Dermis blood vessel endothelial cell (primary cell): Measurements from ENCODE around the gene ATG5. TPM values are rescaled to one million over a fixed set of nuclear protein-coding genes. Genes with fewer than 3 reads are reported as not detected.

ENCODE experiments used
- DNase-seq: peaks from one replicate; pipeline ENCODE4 v3.0.0; 2010
- total RNA-seq: library from RNA; depleted of rRNA; stranded (reverse); fragments of >200 nt; gene quantifications from 2 replicates; pipeline ENCODE4 v1.2.3, GENCODE V29; 2014

Gene ATG5
- total RNA-seq, 1 donor from 2014 or later: 72.3 TPM

- no peak for DNase-seq
These were observed 147.8 kb downstream of the ATG5 start for GRCh38 chr6:106177786-106178185.

GRCh38 chr6:106173124-106173879 is 152.3 kb downstream of the ATG5 start:
- no peak for DNase-seq

- no peak for DNase-seq
These were observed 155.3 kb downstream of the ATG5 start for GRCh38 chr6:106170030-106170791.

DNA sequence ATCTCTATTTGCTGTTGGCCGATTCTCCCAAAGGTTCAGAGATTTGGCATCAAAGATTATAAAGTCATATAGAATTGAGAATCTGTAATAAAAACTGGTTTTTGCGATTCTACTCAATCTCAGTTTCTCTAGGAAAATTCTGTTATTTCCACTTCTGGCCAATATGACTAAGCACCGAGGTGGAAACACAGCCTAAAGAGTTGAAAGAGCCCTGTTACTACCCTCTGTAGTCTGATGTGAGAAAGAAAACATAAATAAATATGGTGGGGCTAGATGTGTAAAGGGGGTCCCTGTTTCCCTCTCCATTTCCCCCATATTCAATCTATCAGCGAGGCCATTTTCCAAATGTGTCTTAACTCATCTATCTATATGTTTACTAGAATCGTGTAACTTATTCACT is 156.0 kb downstream of the ATG5 start:
- no peak for DNase-seq

GRCh38 chr6:106168097-106168888 is 157.3 kb downstream of the ATG5 start:
- no peak for DNase-seq

DNA sequence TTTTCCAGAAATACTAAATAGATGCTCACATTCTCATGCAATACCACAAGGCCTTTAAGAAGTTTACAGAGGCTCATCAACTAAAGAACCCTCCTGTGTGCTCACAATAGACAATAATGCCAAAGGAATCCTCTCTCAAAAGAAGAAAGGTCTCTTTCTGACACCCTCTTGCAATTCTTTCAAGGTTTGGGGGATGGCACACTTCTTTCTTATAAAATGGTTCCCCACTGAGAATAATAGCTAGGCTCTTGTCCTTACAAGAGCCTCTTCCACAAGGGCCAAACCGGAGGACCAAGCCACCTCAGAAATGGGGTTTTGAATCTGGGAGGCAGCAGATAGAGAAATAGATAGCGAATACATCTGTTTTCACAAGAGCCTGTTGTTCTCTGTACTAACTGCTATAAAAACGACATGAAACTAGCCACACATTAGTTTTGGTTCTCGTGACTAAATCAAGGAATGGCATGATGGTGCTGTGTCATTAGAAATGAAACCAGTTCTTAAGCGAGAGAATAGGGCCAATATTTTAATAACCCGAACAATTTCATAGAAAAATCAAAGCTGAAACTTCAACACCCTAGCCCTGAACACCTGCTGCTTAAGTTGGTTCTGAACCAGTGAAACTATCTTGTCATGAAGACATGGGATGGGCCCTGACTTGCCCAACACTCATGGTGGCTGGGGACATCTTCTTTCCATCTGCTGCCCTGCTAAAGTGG is 158.3 kb downstream of the ATG5 start:
- no peak for DNase-seq

- DNase-seq: no peak
These were observed 159.6 kb downstream of the ATG5 start for GRCh38 chr6:106165885-106166485.

DNA sequence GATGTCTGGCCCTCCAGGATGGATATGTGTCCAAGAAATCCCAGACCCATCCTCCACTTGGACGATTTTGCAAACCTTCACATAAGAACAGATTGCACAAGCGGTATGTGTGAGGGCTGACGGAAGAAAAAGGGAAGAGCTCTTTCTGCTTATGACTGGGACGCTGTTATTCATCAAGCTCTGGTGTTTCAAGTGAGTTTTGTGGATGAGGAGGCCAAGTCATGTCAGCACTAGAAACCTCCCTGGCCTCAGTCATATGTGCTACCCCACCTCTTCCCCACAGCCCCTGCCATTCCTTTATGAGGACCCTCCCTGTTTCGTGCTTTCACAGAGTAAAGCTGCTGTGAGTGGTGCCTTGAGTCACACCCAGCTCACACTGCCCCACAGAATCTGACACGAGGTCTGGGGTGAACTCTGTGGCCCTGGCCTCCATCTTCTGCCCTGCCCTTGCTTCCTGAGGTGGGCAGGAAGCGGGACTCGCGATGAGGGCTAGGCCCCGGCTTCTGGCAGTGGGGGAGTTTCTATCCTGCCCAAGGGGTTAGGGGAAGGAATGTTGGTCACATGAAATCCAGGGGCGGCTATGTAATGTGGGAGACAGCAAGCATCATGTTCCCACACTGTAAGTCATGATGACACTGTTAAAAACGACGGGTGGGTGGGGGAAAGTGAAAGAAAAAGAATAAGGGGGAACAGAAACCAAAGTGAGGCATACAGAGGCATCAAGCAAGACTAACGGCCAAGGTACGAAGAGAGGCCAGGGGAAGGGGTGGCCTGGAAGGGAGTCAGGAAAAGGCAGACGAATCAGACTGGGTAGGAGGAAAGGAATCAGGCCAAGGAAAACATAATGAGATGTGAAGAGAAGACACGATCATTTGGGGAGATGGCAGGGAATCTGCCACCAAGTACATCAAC is 161.3 kb downstream of the ATG5 start:
- DNase-seq: no peak

DNA sequence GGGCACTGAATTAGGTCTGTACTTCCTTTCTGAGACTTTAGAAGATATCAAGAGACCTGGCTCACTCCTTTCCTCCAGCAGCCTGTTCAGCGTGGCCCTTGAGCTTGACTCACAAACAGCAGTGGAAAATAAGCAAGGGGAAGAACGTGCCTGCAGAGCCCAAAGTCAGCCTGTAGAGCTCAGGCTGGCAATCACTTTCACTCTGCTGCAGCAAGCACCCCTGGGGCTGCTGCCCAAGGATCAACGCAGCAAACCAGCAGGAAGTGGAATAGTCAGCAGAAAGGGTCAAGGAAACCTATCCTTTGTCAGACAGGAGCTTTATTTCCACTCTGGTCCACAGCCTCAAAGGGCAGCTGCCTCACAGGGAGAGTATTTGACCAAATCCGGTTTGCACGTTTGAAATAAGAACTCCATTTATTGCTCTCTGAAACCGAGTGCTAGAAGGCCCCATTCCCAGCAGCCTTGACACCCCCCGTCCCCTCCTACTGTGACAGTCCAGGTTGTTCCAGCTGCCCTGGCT is 162.1 kb downstream of the ATG5 start:
- DNase-seq: no peak

DNA sequence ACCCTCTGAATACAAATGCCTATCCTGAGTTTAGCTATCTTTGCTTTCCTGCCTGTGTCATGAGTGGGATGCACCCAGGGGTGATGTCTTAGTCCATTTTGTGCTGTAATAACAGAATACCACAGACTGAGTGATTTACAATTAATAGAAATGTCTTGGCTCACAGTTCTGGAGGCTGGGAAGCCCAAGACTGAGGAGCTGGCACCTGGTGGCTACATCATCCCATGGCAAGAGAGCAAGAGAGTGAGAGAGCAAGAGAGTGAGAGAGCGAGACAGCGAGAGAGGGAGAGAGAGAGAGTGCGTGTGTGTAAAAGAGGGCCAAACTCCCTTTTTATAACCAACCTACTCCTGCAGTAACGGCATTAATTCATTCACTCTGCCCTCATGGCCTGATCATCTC is 162.6 kb downstream of the ATG5 start:
- no peak for DNase-seq

DNA sequence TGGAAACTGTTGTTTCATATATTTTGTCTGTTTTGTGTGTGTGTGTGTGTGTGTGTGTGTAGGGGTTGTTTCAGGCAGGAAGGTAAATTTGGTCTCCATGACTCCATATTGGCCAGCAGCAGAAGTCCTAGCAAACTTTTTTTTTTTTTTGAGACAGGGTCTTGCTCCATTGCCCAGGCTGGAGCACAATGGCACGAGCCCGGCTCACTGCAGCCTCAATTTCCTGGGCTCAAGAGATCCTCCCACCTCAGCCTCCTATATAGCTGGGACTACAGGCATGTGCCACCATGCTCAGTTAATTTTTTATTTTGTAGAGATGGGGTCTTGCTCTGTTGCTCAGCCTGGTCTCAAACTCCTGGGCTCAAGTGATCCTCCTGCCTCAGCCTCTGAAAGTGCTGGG is 163.7 kb downstream of the ATG5 start:
- no peak for DNase-seq

DNA sequence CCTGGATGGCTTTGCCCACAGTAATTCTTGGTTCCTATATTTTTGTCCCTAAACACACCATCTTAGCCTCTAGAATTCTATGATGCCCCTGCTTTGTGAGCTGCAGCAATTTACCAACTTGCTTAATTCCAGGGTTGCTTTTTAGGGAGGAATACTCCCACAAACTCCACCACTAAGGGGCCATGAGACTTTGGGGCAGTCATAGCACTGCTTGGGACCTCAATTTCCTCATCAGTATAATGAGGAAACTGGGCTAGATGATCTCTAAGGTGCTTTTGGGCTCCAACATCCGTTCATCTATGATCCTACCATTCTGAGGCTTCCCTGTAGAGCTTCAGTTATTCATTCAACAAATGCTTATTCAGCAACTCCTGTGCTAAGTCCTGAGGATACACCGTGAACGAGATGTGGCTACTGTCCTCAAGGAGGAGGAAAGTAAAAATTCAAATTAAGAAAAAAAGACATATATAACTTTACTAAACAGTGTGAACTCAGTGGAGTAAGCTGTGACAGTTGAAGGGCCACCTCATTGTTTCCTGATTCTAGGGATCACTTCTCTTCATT is 164.2 kb downstream of the ATG5 start:
- no peak for DNase-seq

GRCh38 chr6:106160189-106160588 is 165.4 kb downstream of the ATG5 start:
- no peak for DNase-seq

DNA sequence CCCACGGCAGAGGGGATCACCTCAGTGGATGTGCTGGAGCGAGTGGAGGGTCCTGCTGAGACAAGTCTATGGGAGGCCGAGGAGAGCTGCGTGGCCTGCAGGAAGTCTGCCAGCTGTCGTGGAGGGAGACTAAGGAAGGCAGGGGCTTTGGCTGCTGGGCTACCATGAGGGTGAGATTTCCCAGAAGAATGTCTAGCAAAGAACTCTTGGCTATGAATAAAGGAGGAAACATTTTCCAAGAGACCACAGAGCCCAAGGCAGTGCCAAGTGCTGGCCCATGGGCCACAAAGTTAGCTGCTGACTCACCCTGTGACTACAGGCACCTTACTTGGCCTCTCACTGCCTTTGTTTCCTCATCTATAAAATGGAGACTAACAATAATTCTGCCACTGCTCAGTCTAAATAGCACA is 166.0 kb downstream of the ATG5 start:
- DNase-seq: no peak

DNA sequence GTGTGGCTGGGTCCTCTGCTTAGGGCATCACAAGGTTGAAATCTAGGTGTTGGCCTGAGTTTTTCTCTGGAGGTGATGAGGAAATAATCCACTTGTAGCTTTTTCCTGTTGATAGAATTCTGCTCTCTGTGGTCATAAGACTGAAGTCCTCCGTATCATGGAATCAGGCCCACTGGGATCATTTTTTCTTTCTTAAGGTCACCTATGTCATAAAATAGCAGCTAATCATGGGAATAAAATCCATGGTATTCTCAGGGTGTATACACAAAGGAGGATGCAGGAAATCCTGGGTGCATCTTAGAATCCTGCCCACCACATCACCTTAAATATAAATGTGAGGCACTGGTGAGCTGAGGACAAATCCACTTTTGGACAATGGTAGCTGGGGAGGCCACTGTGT is 166.7 kb downstream of the ATG5 start:
- no peak for DNase-seq

GRCh38 chr6:106156863-106157262 is 168.7 kb downstream of the ATG5 start:
- no peak for DNase-seq

DNA sequence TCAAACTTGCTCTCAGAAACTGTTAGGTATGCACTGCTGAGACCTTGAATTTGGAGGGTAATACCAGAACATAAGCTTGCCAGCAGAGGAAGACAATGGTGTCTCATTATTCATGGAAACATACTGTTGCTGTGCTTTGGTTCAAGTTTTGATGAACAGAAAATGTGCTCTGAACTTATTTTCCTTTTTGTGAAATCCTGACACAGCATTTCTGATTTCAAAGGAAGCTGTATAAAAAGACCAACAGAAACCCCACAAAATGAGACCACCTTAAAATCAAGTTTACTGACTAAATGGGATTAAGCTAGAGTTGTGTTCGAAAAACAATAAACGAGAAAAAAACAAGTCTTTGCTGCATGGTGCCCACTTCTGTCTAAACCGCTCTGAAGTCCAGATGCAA is 169.1 kb downstream of the ATG5 start:
- no peak for DNase-seq

DNA sequence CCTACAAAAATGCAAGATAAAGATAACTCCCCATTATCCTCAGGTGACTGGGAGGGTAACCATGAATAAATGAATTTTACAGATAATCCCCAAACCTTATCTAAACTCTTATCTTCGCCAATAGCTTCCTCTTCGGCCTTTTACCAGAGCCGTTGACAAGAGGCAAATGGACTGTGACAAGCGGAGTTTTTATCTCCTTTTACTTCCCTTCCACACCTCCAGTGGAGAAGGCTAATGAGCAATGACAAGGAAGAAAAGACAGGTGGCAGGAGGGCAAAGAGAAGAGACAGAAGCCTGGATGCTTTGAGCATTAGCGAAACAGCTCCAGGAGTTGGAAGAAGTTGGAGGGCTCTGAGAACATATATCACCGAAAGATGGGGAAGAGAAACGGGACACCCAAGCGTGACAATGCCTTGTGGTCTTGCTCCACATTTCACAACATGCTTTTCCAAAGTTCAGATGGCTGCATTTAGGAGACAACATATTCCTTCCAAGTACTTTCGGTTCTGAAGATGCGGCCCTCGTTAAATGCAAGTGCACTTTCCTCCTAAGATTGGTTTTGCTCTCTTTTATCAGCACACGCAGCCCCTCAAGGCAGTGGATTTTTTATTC is 170.2 kb downstream of the ATG5 start:
- no peak for DNase-seq

GRCh38 chr6:106154326-106154725 is 171.2 kb downstream of the ATG5 start:
- DNase-seq: no peak

GRCh38 chr6:106152952-106153351 is 172.6 kb downstream of the ATG5 start:
- no peak for DNase-seq
